Tibial artery (tissue), 4 donors: ENCODE measurements around the gene KRT76.

Source experiments
- DNase-seq, 2 donors: peaks; one replicate each; pipeline ENCODE4 v3.0.0-alpha.2; 2019
- H3K27ac ChIP-seq, 2 donors: fragments of 200-600 bp; sonication (generic) in 1 of 2; 1 replicate in 1 of 2; 2 replicates in 1 of 2; pipeline ENCODE4 v1.5.1; 2018 to 2019; ENCODE audit warnings: mild to moderate bottlenecking in 1 of 2
- H3K27me3 ChIP-seq, 2 donors: fragments of 200-600 bp; sonication (generic) in 1 of 2; one replicate each; pipeline versions ENCODE4 v1.5.1 to v1.6.0; 2016 to 2019
- H3K36me3 ChIP-seq, 3 donors: fragments of 200-600 bp; sonication (generic) in 2 of 3; one replicate each; pipeline ENCODE4 v1.5.1; 2016 to 2019; ENCODE audit warnings: mild to moderate bottlenecking in 2 of 3
- H3K4me1 ChIP-seq, 4 donors: fragments of 200-600 bp; sonication (generic) in 2 of 4; 1 replicate in 3 of 4; 2 replicates in 1 of 4; pipeline ENCODE4 v1.5.1; 2016 to 2019
- H3K4me3 ChIP-seq, 2 donors: fragments of 200-600 bp; sonication (generic) in 1 of 2; 1 replicate in 1 of 2; 2 replicates in 1 of 2; pipeline ENCODE4 v1.5.1; 2018 to 2019; ENCODE audit warnings: mild to moderate bottlenecking in 2 of 2
- H3K9me3 ChIP-seq, 3 donors: fragments of 200-600 bp; sonication (generic) in 1 of 3; one replicate each; pipeline ENCODE4 v1.5.1; 2016 to 2019
- CTCF ChIP-seq, 2 experiments: fragments of 200-600 bp in 1 of 2; fragments of 450-650 bp in 1 of 2; IDR thresholded peaks; one replicate each; pipeline ENCODE4 v1.5.1; 2017 to 2019; ENCODE audit warnings: antibody characterized with exemption in 2 of 2, mild to moderate bottlenecking in 1 of 2, moderate library complexity in 1 of 2
- intact Hi-C: fragments of 100-400 bp; cut with DNase I; formaldehyde crosslinking; loops from one replicate; pipeline ENCODE4 v1.15.0; 2023; ENCODE audit warnings: low total_unique reads

Gene KRT76

GRCh38 chr12:52776913-52777395, at the start of gene KRT76:
Gene KRT76, minus strand, starts transcription at chr12:52777345. Its CDS starts 54 bp downstream, at chr12:52777291.
- no peaks in the 10 kb centered on the region for H3K9me3 ChIP-seq
- H3K4me3 ChIP-seq, result no peak within 1 kb of the TSS
- no peak within 1 kb of the TSS for H3K27ac ChIP-seq
- intact Hi-C loops, result no loop called here
- TF ChIP-seq CTCF (IDR thresholded peaks at IDR 0.05), result no peak
- H3K36me3 ChIP-seq, result no peaks in the 10 kb centered on the region
- no peaks in the 10 kb centered on the region for H3K4me1 ChIP-seq
- H3K27me3 ChIP-seq, result peaks cover 0 to 22% of the 10 kb centered on the region in 2 donors
- DNase-seq, result no peak

- no peak for DNase-seq
- H3K36me3 ChIP-seq, result no peaks in the 10 kb centered on the region
- no peak overlapping the region for H3K4me3 ChIP-seq
- intact Hi-C loops, result no loop called here
- H3K9me3 ChIP-seq, result no peaks in the 10 kb centered on the region
- peaks cover 0 to 10% (median 4%) of the 10 kb centered on the region in 4 donors for H3K4me1 ChIP-seq
- no peak overlapping the region for H3K27ac ChIP-seq
- H3K27me3 ChIP-seq, result no peaks in the 10 kb centered on the region
- no peak for TF ChIP-seq CTCF (IDR thresholded peaks at IDR 0.05)
Measured at GRCh38 chr12:52825961-52826360, 48.8 kb upstream of the KRT76 start.

GRCh38 chr12:52824741-52825410, 47.7 kb upstream of the KRT76 start:
- no peak overlapping the region for H3K27ac ChIP-seq
- H3K4me3 ChIP-seq, result no peak overlapping the region
- H3K4me1 ChIP-seq, result peaks cover 0 to 10% (median 4%) of the 10 kb centered on the region in 4 donors
- intact Hi-C loops, result no loop called here
- no peak for DNase-seq
- H3K36me3 ChIP-seq, result no peaks in the 10 kb centered on the region
- H3K9me3 ChIP-seq, result no peaks in the 10 kb centered on the region
- H3K27me3 ChIP-seq, result no peaks in the 10 kb centered on the region
- TF ChIP-seq CTCF (IDR thresholded peaks at IDR 0.05), result no peak

- H3K4me3 ChIP-seq, result no peak overlapping the region
- H3K9me3 ChIP-seq, result no peaks in the 10 kb centered on the region
- TF ChIP-seq CTCF (IDR thresholded peaks at IDR 0.05), result no peak
- no peak overlapping the region for H3K27ac ChIP-seq
- peaks cover 0 to 10% (median 4%) of the 10 kb centered on the region in 4 donors for H3K4me1 ChIP-seq
- H3K27me3 ChIP-seq, result no peaks in the 10 kb centered on the region
- DNase-seq, result no peak
- intact Hi-C loops, result no loop called here
- H3K36me3 ChIP-seq, result no peaks in the 10 kb centered on the region
Measured at GRCh38 chr12:52823761-52824450, 46.8 kb upstream of the KRT76 start.

GRCh38 chr12:52822771-52823510, 45.8 kb upstream of the KRT76 start:
- no peak overlapping the region for H3K27ac ChIP-seq
- H3K27me3 ChIP-seq, result peaks cover 0 to 6% of the 10 kb centered on the region in 2 donors
- no peak for DNase-seq
- peaks cover 0 to 10% (median 4%) of the 10 kb centered on the region in 4 donors for H3K4me1 ChIP-seq
- no peaks in the 10 kb centered on the region for H3K9me3 ChIP-seq
- intact Hi-C loops, result no loop called here
- H3K4me3 ChIP-seq, result no peak overlapping the region
- no peak for TF ChIP-seq CTCF (IDR thresholded peaks at IDR 0.05)
- no peaks in the 10 kb centered on the region for H3K36me3 ChIP-seq
